Fibroblast of lung (primary cell): ENCODE measurements around the gene RFPL2.
"Not testable (repeated sequence)": the region's sequence is repeated elsewhere in the genome, so short reads cannot be mapped to it uniquely, and the experiment has no call there.

Experiments
- CTCF ChIP-seq, 2 donors: IDR thresholded peaks in 1 of 2; conservative IDR thresholded peaks in 1 of 2; 1 replicate in 1 of 2; 2 replicates in 1 of 2; pipeline ENCODE4 v1.5.1; 2011 to 2012; ENCODE audit warnings: low read length in 2 of 2, control low read depth in 1 of 2, inconsistent platforms in 1 of 2, low read depth in 1 of 2, mild to moderate bottlenecking in 1 of 2
- EZH2 ChIP-seq: IDR thresholded peaks from 2 replicates; pipeline ENCODE4 v1.5.1; 2012; ENCODE audit warnings: low read length, control low read depth, mild to moderate bottlenecking; ENCODE audit errors: missing control alignments

- TF ChIP-seq CTCF (conservative IDR thresholded peaks at IDR 0.05 in 1 of 2, IDR thresholded peaks at IDR 0.05 in 1 of 2; ENCODE audit: low read depth in 1 of 2, low read length in 2 of 2); EZH2: not testable (repeated sequence)
Measured at GRCh38 chr22:32147128-32147527, 57.7 kb downstream of the RFPL2 start.
